H1 (cell line): Measurements from ENCODE around the gene PDE4D. TPM values are rescaled to one million over a fixed set of nuclear protein-coding genes. Genes with fewer than 3 reads are reported as not detected.

ENCODE experiments used
- CTCF ChIA-PET: fragments of 300-600 bp; sonication (Branson Sonifier 250); formaldehyde crosslinking; loops from one replicate; lab custom pipeline; 2021; ENCODE audit not compliant: partially characterized antibody; lab: Charles Lee
- POLR2A ChIA-PET: fragments of 300-600 bp; sonication (Branson Sonifier 250); formaldehyde crosslinking; loops from one replicate; lab custom pipeline; 2021; ENCODE audit warnings: inconsistent platforms; ENCODE audit not compliant: partially characterized antibody; lab: Charles Lee
- DNase-seq, 2 experiments: peaks; one replicate each; pipeline versions ENCODE4 v3.0.0 to v3.0.0-alpha.2; 2010 to 2022; ENCODE audit warnings: low spot score in 2 of 2, low read depth in 1 of 2, mixed read lengths in 1 of 2
- FAIRE-seq: peaks from 2 replicates; lab custom pipeline; 2011; peaks lifted over from hg19 to GRCh38; lab: Jason Lieb, UNC
- H2AFZ ChIP-seq: 2 replicates; pipeline ENCODE4 v1.8.1; 2012; ENCODE audit warnings: low read length, inconsistent platforms
- H2AK5ac ChIP-seq: 2 replicates; pipeline ENCODE4 v1.6.1; 2013; ENCODE audit warnings: low read depth, low read length
- H2BK120ac ChIP-seq: replicated peaks from 2 replicates; pipeline ENCODE3; 2013; ENCODE audit warnings: low read depth, low read length, inconsistent platforms
- H2BK12ac ChIP-seq: 2 replicates; pipeline ENCODE4 v1.6.1; 2013; ENCODE audit warnings: low read depth, low read length
- H2BK15ac ChIP-seq: 2 replicates; pipeline ENCODE4 v1.6.1; 2013; ENCODE audit warnings: low read length
- H2BK20ac ChIP-seq: 2 replicates; pipeline ENCODE4 v1.6.1; 2013; ENCODE audit warnings: low read length
- H2BK5ac ChIP-seq: 2 replicates; pipeline ENCODE4 v1.6.1; 2013; ENCODE audit warnings: low read depth, low read length
- H3K14ac ChIP-seq: 2 replicates; pipeline ENCODE4 v1.6.1; 2013; ENCODE audit warnings: inconsistent platforms; ENCODE audit not compliant: insufficient read length
- H3K18ac ChIP-seq: 2 replicates; pipeline ENCODE4 v1.6.1; 2013; ENCODE audit warnings: low read length; ENCODE audit errors: extremely low read depth
- H3K23ac ChIP-seq: 2 replicates; pipeline ENCODE4 v1.6.1; 2013; ENCODE audit warnings: inconsistent platforms; ENCODE audit not compliant: insufficient read length
- H3K23me2 ChIP-seq: 2 replicates; pipeline ENCODE4 v1.6.1; 2013; ENCODE audit warnings: low read depth, low read length
- H3K27ac ChIP-seq: 2 replicates; pipeline ENCODE4 v1.6.1; 2011; ENCODE audit warnings: low read depth, low read length, inconsistent platforms
- H3K27me3 ChIP-seq, 4 experiments: replicated peaks in 1 of 4; 1 replicate in 1 of 4; 2 replicates in 3 of 4; pipeline versions ENCODE4 v1.6.1 to v1.8.1; 2011 to 2013; ENCODE audit warnings: low read length in 3 of 4, mild to moderate bottlenecking in 3 of 4, inconsistent platforms in 2 of 4, mixed read lengths in 2 of 4, moderate library complexity in 1 of 4; ENCODE audit not compliant: control insufficient read depth in 3 of 4, insufficient read depth in 3 of 4; ENCODE audit errors: extremely low read depth in 1 of 4
- H3K36me3 ChIP-seq, 4 experiments: 2 replicates each; pipeline versions ENCODE4 v1.6.1 to v1.8.1; 2011 to 2013; ENCODE audit warnings: mild to moderate bottlenecking in 4 of 4, low read length in 3 of 4, moderate library complexity in 2 of 4, control low read depth in 1 of 4, inconsistent platforms in 1 of 4; ENCODE audit not compliant: insufficient read depth in 4 of 4, control insufficient read depth in 2 of 4
- H3K4ac ChIP-seq: replicated peaks from 2 replicates; pipeline ENCODE3; 2013; ENCODE audit warnings: low read length, low read depth, mixed read lengths, inconsistent platforms; ENCODE audit not compliant: insufficient read length
- H3K4me1 ChIP-seq, 4 experiments: replicated peaks in 1 of 4; 1 replicate in 1 of 4; 2 replicates in 3 of 4; pipeline versions ENCODE4 v1.6.1 to v1.8.1; 2011 to 2013; ENCODE audit warnings: low read length in 3 of 4, inconsistent platforms in 2 of 4, mixed read lengths in 1 of 4; ENCODE audit not compliant: insufficient read depth in 4 of 4, control insufficient read depth in 3 of 4
- H3K4me2 ChIP-seq, 2 experiments: 2 replicates each; pipeline versions ENCODE4 v1.6.1 to v1.8.1; 2011 to 2013; ENCODE audit warnings: low read depth in 2 of 2, low read length in 2 of 2, control low read depth in 1 of 2, inconsistent platforms in 1 of 2, mild to moderate bottlenecking in 1 of 2; ENCODE audit not compliant: insufficient read depth in 1 of 2
- H3K4me3 ChIP-seq, 4 experiments: fragments of 200-600, 300-600 bp in 1 of 4; sonication (generic), shearing (Covaris generic), sonication (Bioruptor Twin) in 1 of 4; 2 replicates each; pipeline versions ENCODE4 v1.5.1 to v1.8.1; 2011 to 2016; ENCODE audit warnings: low read length in 4 of 4, low read depth in 3 of 4, control low read depth in 2 of 4, inconsistent platforms in 2 of 4, mild to moderate bottlenecking in 2 of 4, mixed read lengths in 1 of 4, moderate library complexity in 1 of 4; ENCODE audit not compliant: insufficient read depth in 2 of 4; ENCODE audit errors: extremely low read depth in 1 of 4
- H3K56ac ChIP-seq: replicated peaks from 2 replicates; pipeline ENCODE3; 2013; ENCODE audit warnings: low read depth, mild to moderate bottlenecking, mixed read lengths, low read length, inconsistent platforms; ENCODE audit not compliant: insufficient read length
- H3K79me1 ChIP-seq: 2 replicates; pipeline ENCODE4 v1.6.1; 2013; ENCODE audit warnings: low read depth, low read length, control low read depth
- H3K79me2 ChIP-seq, 2 experiments: 2 replicates each; pipeline versions ENCODE4 v1.6.1 to v1.8.1; 2012 to 2013; ENCODE audit warnings: low read length in 2 of 2, mild to moderate bottlenecking in 2 of 2, inconsistent platforms in 1 of 2; ENCODE audit not compliant: insufficient read depth in 2 of 2, control insufficient read depth in 1 of 2
- H3K9ac ChIP-seq, 4 experiments: replicated peaks in 1 of 4; 1 replicate in 1 of 4; 2 replicates in 3 of 4; pipeline versions ENCODE4 v1.6.1 to v1.8.1; 2011 to 2013; ENCODE audit warnings: low read depth in 3 of 4, low read length in 3 of 4, control low read depth in 2 of 4, mild to moderate bottlenecking in 2 of 4, moderate library complexity in 2 of 4, inconsistent platforms in 1 of 4; ENCODE audit errors: extremely low read depth in 1 of 4
- H3K9me3 ChIP-seq, 2 experiments: 2 replicates each; pipeline versions ENCODE4 v1.6.1 to v1.8.1; 2012 to 2013; ENCODE audit warnings: mild to moderate bottlenecking in 2 of 2, moderate library complexity in 2 of 2, control low read depth in 1 of 2, inconsistent platforms in 1 of 2, low read depth in 1 of 2, low read length in 1 of 2, mixed read lengths in 1 of 2; ENCODE audit not compliant: insufficient read depth in 2 of 2
- H4K20me1 ChIP-seq, 2 experiments: replicated peaks in 1 of 2; 2 replicates each; pipeline versions ENCODE3 to v1.8.1; 2011 to 2013; ENCODE audit warnings: inconsistent platforms in 2 of 2, low read length in 2 of 2, mild to moderate bottlenecking in 1 of 2; ENCODE audit not compliant: insufficient read depth in 2 of 2, control insufficient read depth in 1 of 2
- H4K5ac ChIP-seq: 2 replicates; pipeline ENCODE4 v1.6.1; 2013; ENCODE audit warnings: low read length, low read depth, mixed read lengths, inconsistent platforms; ENCODE audit not compliant: insufficient read length
- H4K8ac ChIP-seq: 2 replicates; pipeline ENCODE4 v1.8.0; 2013; ENCODE audit warnings: mild to moderate bottlenecking, moderate library complexity, low read length, inconsistent platforms; ENCODE audit not compliant: insufficient read depth; ENCODE audit errors: extremely low read depth
- H4K91ac ChIP-seq: replicated peaks from 2 replicates; pipeline ENCODE3; 2013; ENCODE audit warnings: low read length, mixed read lengths, inconsistent platforms; ENCODE audit not compliant: insufficient read length
- ASH2L ChIP-seq: fragments of 200-600, 300-600 bp; sonication (generic); IDR thresholded peaks from one replicate; pipeline ENCODE4 v1.7.1; 2017; ENCODE audit warnings: low read length
- SIRT6 ChIP-seq: IDR thresholded peaks from one replicate; pipeline ENCODE4 v1.7.1; 2012; ENCODE audit warnings: low read length, inconsistent platforms
- SP1 ChIP-seq: IDR thresholded peaks from 2 replicates; pipeline ENCODE4 v1.6.1; 2011; ENCODE audit warnings: low read depth, low read length
- SUZ12 ChIP-seq: fragments of 200-600 bp; sonication (generic); IDR thresholded peaks from 2 replicates; pipeline ENCODE4 v1.6.1; 2012; ENCODE audit warnings: mild to moderate bottlenecking, inconsistent platforms, low read length, moderate library complexity, mixed read lengths
- WGBS, 2 experiments: shearing (Covaris generic) in 1 of 2; methylation state at CpG; one replicate each; pipeline versions ENCODE4 v1.1.6 to v1.1.7; 2013 to 2015; ENCODE audit warnings: low lambda C conversion rate in 2 of 2, mixed read lengths in 2 of 2, inconsistent platforms in 1 of 2, low coverage in 1 of 2, missing lambda C conversion rate in 1 of 2; ENCODE audit not compliant: insufficient replicate concordance in 2 of 2, insufficient coverage in 1 of 2, insufficient read length in 1 of 2; ENCODE audit errors: extremely low coverage in 1 of 2, missing lambda C conversion rate in 1 of 2; 5-methylcytosine and 5-hydroxymethylcytosine counted together
- polyA plus RNA-seq, 7 experiments: library from polyadenylated mRNA; depleted of rRNA in 3 of 7; stranded (reverse) in 5 of 7; unstranded in 2 of 7; fragments of >200 nt in 5 of 7; fragments of 200-250 nt in 2 of 7; gene quantifications; 1 replicate in 5 of 7; 2 replicates in 1 of 7; 4 replicates in 1 of 7; pipeline versions ENCODE4 v1.2.1 to v1.2.3, GENCODE V29; 2011 to 2013; ENCODE audit warnings: missing spikeins in 2 of 7, mixed read lengths in 2 of 7
- total RNA-seq: library from RNA; stranded (reverse); fragmentation: NEBNext Ultra II Directional; extraction: Animal tissue kit (Norgen Biotek cat#: 25700); gene quantifications from 2 replicates; pipeline ENCODE4 v1.2.1, GENCODE V29; 2021
- TF ChIP-seq, protein P1 (sequence below): IDR thresholded peaks from 2 replicates; pipeline ENCODE4 v1.6.1; 2011; ENCODE audit warnings: low read depth, mild to moderate bottlenecking, low read length; ENCODE audit not compliant: insufficient read depth

Gene PDE4D
- total and polyA plus RNA-seq, 2 of the 8 experiments (the other 6 are each of a cell fraction or from before 2014, with no cell fraction given) = 2.3 to 3.7 TPM

GRCh38 chr5:59525957-59526356 is 367.6 kb downstream of the PDE4D start:
- Histone ChIP-seq H3K36me3 (no peaks in the 10 kb centered on the region), H3K79me2 (no peaks in the 10 kb centered on the region), H3K23me2 (no peaks in the 10 kb centered on the region), H4K5ac (no peak overlapping the region), H3K14ac (no peak overlapping the region), H2AK5ac (no peak overlapping the region), H2AFZ (no peak overlapping the region), H2BK15ac (no peak overlapping the region), H4K91ac (no peak overlapping the region), H4K8ac (no peak overlapping the region), H3K56ac (no peak overlapping the region), H2BK12ac (no peak overlapping the region), H3K27ac (no peak overlapping the region), H2BK120ac (no peak overlapping the region), H3K79me1 (no peaks in the 10 kb centered on the region), H3K4me3 (no peak overlapping the region), H3K4me1 (peaks cover 0 to 3% (median 1%) of the 10 kb centered on the region in 4 experiments; a peak in 2 of 7 replicates), H3K9me3 (peaks cover 0 to 11% of the 10 kb centered on the region in 2 experiments), H3K9ac (no peak overlapping the region), H3K4me2 (no peak overlapping the region), H4K20me1 (no peaks in the 10 kb centered on the region), H3K27me3 (no peaks in the 10 kb centered on the region), H2BK20ac (no peak overlapping the region), H2BK5ac (no peak overlapping the region), H3K23ac (no peak overlapping the region), H3K4ac (no peak overlapping the region), H3K18ac (no peak overlapping the region)
- no peak for DNase-seq
- TF ChIP-seq SP1 (no peak), SUZ12 (no peak), ASH2L (no peak), SIRT6 (no peak)
- TF ChIP-seq, protein P1, sequence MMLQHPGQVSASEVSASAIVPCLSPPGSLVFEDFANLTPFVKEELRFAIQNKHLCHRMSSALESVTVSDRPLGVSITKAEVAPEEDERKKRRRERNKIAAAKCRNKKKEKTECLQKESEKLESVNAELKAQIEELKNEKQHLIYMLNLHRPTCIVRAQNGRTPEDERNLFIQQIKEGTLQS = no peak
- 86% methylated on average over 1 of the region's 1 CpG; no CpG with 5 or more reads in 1 of the 2 experiments for WGBS, 2 experiments
- FAIRE-seq = no peak
- POLR2A ChIA-PET = no interaction called here
- CTCF ChIA-PET = interaction anchor here (0.6 to 1.1 kb wide), 2 partner anchors 9 to 134 kb away, joined by 3 read pairs; no protein-coding TSS in a partner anchor
